HG02943 (cell line): ENCODE data around the gene NOSTRIN.

ENCODE experiments used
- ATAC-seq: cut with Tn5 transposase; IDR thresholded peaks from one replicate; pipeline ENCODE4 v1.9.1; 2021; ENCODE audit warnings: mild to moderate bottlenecking, low read depth, moderate library complexity; ENCODE audit not compliant: unreplicated experiment

The NOSTRIN gene

GRCh38 chr2:168814939-168815907, 12.8 kb downstream of the NOSTRIN start:
- ATAC-seq: no peak

- ATAC-seq: no peak
These were observed 13.9 kb downstream of the NOSTRIN start for GRCh38 chr2:168816369-168816768.

- no peak for ATAC-seq
These were observed 16.7 kb downstream of the NOSTRIN start for GRCh38 chr2:168819050-168819715.

- ATAC-seq: no peak
These were observed 17.5 kb downstream of the NOSTRIN start for GRCh38 chr2:168819829-168820489.

- no peak for ATAC-seq
These were observed 19.1 kb downstream of the NOSTRIN start for GRCh38 chr2:168821577-168821976.

GRCh38 chr2:168821992-168822391, 19.6 kb downstream of the NOSTRIN start:
- ATAC-seq: no peak

- no peak for ATAC-seq
These were observed 22.7 kb downstream of the NOSTRIN start for GRCh38 chr2:168825126-168825525.

- ATAC-seq: no peak
These were observed 28.5 kb downstream of the NOSTRIN start for GRCh38 chr2:168830958-168831357.

- ATAC-seq: no peak
These were observed 29.2 kb downstream of the NOSTRIN start for GRCh38 chr2:168831662-168832061.

GRCh38 chr2:168835969-168836368, 33.5 kb downstream of the NOSTRIN start:
- ATAC-seq: no peak

GRCh38 chr2:168841445-168841844, 39.0 kb downstream of the NOSTRIN start:
- no peak for ATAC-seq

GRCh38 chr2:168843253-168843652, 40.8 kb downstream of the NOSTRIN start:
- ATAC-seq: no peak

GRCh38 chr2:168848225-168848624, 45.8 kb downstream of the NOSTRIN start:
- ATAC-seq: no peak

GRCh38 chr2:168849610-168850009, 47.2 kb downstream of the NOSTRIN start:
- ATAC-seq: no peak

GRCh38 chr2:168850846-168851245, 48.4 kb downstream of the NOSTRIN start:
- no peak for ATAC-seq

GRCh38 chr2:168851674-168852320, 49.4 kb downstream of the NOSTRIN start:
- ATAC-seq: no peak

- no peak for ATAC-seq
These were observed 50.0 kb downstream of the NOSTRIN start for GRCh38 chr2:168852481-168852880.

- ATAC-seq: no peak
These were observed 51.0 kb downstream of the NOSTRIN start for GRCh38 chr2:168853471-168853870.

GRCh38 chr2:168854651-168855050, 52.2 kb downstream of the NOSTRIN start:
- no peak for ATAC-seq

- no peak for ATAC-seq
These were observed 53.2 kb downstream of the NOSTRIN start for GRCh38 chr2:168855601-168856000.

- no peak for ATAC-seq
These were observed 55.7 kb downstream of the NOSTRIN start for GRCh38 chr2:168858146-168858545.
